GM21528 (cell line): ENCODE measurements around the gene MT1H.
"Not testable (repeated sequence)": the region's sequence is repeated elsewhere in the genome, so short reads cannot be mapped to it uniquely, and the experiment has no call there.

ENCODE experiments used
- ATAC-seq: cut with Tn5 transposase; IDR thresholded peaks from one replicate; pipeline ENCODE4 v1.9.1; 2021; ENCODE audit warnings: mild to moderate bottlenecking, moderate library complexity; ENCODE audit not compliant: unreplicated experiment, low FRiP score

The MT1H gene

DNA sequence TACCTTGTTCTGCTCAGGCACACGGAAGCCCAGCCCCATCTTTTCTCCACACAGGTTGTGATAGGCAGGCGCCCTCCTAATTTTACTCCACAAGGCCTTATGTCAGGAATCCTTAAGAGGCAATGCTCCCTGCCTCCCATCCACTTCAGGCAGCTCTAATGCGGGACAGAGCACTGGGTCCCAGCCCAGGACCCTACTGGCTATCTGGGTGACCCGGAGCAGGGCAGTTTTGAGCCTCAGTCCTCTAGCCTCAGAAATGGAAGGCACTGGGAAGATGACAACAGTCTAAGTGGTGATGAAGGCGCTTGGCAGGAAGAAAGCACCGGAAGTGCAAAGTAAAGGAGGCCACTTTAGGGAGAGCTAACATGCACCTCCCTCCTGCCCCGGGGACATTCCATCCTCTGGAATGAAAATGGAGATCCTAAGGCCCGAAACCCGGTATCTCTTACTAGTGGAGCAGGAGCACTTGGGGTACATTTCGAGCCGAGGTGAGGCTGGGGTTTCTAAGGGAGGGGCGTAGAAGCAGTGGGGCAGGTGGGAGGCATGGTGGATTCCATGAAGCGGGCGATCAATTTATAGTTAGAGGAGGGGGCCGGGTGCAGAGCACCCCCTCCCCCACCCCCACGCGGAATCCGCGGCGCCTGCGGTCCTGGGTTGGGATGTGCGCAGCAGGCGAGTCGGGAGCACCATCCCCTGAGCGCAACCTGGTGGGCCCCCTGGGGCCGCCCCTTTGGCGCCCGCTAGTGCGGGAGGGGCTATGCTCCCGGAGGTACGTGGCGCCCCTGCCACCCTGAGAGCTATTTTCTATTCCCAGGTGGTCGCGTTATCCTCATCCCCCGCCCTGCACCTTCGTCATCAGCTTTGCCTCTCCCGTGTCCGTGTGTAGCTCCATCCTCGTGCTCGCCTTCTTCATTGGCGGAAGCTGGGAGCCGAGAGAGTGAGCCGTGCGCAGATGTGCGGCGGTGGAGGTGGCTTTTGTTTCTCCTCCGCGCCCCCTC lies 7.0 kb upstream of the MT1H start:
- no peak for ATAC-seq

DNA sequence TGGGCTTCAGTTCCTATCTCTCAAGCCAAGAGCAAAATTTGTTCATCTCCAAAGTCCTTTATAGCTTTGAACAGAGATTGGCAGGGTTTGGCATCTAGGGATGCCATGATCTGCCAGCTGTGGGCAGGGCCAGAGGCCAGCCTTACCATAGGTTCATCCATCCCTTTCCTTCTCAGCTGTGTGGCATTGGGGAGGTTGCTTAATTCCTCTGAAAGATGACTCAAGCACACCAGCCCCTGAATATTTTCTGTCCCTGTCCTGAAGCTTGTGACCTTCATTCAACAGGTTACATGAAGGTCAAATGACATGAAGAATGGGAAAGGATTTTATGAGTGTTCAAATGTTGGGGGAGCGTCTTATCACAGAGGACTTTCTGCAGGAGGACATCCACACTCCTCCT lies 5.1 kb upstream of the MT1H start:
- no peak for ATAC-seq

DNA sequence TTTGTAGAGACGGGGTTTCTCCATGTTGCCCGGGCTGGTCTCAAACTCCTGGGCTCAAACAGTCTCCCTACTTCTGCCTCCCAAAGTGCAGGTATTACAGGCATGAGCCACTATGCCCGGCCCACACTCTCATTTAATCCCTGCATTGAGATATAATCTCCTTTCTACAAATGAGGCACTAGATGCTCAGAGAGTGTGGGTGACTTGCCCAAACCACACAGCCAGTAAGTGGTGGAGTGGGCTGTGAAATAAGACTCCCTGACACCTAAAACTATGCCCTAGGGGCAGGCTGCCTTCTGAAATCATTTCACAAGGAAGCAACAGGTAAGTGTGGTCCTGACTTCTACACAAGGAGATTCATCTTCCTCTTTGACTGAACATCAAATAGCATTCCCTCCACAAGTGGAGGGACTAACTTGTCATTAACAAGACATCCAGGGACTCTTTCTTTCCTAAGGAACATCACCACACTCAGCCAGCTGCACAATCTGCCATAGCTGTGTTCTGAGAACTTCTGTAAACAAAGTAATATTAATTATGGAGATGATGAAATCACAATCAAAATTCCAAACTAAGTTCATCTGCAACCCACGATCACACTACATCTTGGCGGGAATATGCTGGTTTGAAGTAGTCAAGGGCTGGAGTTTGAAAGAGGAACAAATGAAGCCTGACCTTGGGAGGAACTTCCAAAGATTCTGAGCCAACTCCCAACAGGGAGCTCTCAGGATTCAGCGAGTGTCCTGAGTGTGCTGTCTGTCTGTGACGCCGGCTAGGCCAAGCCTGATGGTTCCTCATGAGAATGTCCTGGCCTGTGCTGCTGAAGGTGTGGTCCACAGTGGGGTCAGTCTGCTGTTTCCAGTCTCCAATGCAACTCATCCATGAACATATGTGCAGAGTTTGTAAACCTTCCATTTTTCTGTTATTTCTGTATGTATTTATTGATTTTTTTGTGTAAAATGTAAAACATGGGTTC lies 4.0 kb upstream of the MT1H start:
- ATAC-seq = not testable (repeated sequence)

DNA sequence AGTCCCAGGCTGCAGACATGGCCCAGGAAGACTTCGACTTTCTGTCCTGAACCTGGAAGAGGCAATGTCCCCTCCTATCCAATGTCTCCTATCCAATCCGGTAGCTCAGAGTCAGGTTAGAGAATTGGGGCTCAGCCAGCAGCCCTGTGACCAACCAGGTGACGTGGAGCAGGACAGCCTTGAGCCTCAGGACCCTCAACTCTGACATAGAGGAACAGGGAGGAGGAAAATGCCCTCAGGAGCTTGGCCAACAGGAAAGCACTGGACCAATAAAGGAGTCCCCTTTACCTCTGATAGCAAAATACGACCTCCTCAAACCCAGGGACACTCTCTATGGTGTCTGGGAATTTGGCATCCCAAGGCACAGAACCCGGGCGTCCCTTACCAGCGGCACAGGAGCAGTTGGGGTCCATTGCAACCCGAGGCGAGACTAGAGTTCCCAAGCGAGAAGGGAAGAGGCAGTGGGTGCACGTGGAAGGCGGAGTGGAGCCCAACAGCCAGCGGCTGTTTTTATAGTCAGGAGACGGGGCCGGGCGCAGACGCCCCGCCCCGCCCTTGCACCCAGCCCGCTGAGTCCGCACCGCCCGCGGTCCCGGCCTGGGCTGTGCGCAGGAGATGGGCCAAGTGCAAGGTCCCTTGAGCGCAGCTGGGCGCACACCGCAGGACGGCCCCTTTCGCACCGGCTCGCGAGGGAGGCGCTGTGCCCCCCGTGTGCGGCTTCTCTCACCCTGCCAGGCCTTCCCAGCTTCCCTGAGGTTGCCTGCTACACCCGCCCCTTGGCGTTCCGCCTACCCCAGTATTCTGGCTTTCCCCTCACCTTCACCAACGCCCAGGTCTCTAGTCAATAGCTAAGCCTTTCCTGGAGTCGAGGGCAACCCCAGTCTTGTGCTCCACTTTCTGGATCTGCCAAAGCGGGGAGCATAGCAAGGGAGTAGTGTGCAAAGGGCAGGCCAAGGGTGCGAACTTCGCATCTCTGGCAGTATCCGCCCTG lies 1.7 kb upstream of the MT1H start, which contains the start of gene MT1G:
Gene MT1G, minus strand, starts transcription at position 485 of the 991 bp plus-strand sequence. Its CDS starts 72 bp downstream, at position 413.
- ATAC-seq = no peak

DNA sequence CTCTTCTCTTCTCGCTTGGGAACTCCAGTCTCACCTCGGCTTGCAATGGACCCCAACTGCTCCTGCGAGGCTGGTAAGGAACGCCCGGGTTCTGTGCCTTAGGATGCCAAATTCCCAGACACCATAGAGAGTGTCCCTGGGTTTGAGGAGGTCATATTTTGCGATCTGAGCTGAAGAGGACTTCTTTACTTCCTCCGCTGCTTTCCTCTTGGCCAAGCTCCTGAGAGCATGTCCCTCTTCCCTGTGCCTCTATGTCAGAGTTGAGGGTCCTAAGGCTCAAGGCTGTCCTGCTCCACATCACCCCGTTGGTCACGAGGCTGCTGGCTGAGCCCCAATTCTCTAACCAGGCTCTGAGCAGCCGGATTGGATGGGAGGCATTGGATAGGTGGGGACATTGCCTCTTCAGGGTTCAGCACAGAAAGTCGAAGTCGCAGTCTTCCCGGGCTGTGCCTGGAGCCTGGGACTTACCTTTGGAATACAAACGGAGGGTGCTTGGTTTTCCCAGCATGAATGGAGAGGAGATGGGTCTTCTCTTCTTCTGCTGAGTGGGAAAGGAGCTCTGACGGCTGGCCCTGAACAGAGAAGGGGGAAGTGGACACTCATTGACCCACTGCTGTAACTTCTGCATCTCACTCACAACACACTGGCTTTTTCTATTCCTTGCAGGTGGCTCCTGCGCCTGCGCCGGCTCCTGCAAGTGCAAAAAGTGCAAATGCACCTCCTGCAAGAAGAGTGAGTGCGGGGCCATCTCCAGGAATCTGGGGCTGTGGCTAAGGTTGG lies 416 bp downstream of the MT1H start:
- ATAC-seq = no peak

DNA sequence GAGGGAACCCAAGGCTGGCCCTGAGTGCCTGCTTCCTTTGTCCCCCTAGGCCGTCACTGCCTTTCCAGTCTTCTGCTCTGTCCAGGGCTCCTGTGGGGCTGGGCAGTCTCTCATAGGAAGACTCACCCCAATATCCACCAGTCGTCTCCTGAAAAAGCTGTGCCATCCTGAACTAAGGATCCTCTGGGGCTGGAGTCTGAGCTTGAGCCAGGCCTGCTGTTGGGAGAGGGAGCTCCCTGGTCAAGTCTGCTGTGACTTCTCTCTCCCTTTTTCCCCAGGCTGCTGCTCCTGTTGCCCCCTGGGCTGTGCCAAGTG lies 963 bp downstream of the MT1H start:
- no peak for ATAC-seq

DNA sequence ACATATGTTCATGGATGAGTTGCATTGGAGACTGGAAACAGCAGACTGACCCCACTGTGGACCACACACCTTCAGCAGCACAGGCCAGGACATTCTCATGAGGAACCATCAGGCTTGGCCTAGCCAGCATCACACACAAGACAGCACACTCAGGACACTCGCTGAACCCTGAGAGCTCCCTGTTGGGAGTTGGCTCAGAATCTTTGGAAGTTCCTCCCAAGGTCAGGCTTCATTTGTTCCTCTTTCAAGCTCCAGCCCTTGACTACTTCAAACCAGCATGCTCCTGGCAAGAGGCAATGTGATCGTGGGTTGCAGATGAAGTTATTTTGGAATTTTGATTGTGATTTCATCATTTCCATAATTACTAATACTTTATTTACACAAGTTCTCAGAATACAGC lies 2.1 kb downstream of the MT1H start:
- ATAC-seq = not testable (repeated sequence)

DNA sequence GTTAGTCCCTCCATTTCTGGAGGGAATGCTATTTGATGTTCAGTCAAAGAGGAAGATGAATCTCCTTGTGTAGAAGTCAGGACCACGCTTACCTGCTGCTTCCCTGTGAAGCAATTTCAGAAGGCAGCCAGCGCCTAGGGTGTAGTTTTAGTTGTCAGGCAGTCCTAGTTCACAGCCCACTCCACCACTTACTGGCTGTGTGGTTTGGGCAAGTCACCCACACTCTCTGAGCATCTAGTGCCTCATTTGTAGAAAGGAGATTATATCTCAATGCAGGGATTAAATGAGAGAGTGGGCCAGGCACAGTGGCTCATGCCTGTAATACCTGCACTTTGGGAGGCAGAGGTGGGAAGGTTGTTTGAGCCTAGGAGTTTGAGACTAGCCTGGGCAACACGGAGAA lies 2.6 kb downstream of the MT1H start:
- not testable (repeated sequence) for ATAC-seq

DNA sequence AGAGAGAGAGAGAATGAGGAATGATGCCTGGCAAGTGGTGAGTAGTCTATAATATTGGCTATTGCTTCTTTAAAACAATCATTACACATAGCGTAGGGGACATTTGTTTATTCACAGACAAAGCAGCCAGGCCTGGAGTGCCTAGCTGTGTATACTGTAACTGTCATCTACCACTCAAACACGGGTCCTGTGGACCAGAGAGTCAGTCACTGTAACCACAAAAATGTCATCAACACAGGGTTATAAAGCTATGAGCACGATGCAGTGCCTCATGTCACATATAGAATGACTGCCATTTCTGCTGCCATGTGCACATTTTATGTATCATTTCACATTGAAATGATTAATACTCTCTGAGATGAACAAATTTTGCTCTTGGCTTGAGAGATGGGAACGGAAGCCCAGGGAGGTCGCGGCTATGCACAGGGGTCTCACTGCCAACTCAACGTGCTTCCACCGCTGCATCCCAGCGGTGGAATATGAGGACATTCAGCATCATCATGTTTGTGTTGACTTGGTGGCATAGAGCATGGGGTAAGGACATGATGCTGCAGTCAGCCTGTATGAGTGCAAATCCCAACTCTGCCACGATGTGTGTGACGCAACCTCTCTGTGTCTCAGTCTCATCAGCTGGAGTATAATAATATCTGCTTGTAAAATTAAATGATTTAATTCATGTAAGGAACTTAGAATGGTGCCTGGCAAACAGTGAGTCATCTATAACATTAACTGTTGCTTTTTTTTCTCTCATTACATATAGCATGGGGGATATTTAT lies 3.3 kb downstream of the MT1H start:
- no peak for ATAC-seq

DNA sequence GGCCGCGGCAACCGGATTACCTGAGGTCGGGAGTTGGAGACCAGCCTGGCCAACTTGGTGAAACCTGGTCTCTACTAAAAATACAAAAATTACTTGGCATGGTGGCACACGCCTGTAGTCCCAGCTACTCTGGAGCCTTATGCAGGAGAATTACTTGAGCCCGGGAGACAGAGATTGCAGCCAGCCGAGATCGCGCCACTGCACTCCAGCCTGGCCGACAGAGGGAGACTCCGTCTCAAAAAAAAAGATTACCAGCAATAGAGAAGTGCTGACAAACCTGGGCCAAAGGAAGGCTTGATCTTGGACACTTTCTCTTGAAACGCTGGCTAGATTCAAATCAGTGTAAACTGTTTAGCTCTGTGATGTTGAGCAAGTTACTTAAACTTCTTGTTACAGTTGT lies 4.3 kb downstream of the MT1H start:
- ATAC-seq = no peak

DNA sequence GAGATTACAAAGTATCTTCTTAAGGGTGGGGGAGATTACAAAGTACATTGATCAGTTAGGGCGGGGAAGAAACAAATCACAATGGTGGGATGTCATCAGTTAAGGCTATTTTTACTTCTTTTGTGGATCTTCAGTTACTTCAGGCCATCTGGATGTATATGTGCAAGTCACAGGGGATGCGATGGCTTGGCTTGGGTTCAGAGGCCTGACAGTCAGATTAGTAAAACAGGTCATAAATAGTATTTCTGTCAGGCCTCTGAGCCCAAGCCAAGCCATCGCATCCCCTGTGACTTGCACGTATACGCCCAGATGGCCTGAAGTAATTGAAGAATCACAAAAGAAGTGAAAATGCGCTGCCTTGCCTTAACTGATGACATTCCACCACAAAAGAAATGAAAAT lies 5.0 kb downstream of the MT1H start:
- ATAC-seq = not testable (repeated sequence)

DNA sequence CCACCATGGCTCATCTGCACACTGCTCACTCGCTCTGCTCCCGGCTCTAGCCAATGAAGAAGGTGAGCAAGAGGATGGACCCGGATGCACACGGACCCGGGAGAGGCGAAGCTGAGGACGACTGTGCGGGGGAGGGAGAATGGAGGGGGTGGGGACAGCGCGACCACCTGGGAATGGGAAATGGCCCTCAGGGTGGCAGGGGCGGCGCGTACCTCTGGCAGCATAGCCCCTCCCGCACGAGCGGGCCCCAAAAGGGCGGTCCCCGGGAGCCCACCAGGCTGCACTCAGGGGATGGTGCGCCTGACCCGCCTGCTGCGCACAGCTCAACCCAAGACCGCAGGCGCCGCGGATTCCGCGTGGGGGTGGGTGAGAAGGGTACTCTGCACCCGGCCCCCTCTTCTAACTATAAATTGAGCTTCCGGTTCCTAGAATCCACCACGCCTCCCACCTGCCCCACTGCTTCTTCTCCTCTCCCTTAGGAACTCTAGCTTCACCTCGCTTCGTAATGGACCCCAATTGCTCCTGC lies 6.1 kb downstream of the MT1H start:
- ATAC-seq = no peak

DNA sequence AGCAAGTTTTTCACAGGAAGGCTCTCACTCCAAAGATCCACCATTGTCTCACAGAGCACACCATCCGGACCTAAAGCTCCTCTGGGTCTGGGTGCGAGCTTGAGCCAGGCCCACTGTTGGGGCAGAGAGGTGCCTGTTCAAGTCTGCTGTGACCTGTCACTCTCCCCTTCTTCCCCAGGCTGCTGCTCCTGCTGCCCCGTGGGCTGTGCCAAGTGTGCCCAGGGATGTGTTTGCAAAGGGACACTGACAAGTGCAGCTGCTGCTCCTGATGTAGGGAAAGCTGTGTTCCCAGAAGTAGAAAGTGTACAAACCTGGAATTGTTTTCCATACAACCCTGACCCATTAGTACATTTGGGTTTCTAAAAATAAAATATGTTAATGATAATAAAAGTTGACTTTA lies 7.9 kb downstream of the MT1H start:
- ATAC-seq = no peak

DNA sequence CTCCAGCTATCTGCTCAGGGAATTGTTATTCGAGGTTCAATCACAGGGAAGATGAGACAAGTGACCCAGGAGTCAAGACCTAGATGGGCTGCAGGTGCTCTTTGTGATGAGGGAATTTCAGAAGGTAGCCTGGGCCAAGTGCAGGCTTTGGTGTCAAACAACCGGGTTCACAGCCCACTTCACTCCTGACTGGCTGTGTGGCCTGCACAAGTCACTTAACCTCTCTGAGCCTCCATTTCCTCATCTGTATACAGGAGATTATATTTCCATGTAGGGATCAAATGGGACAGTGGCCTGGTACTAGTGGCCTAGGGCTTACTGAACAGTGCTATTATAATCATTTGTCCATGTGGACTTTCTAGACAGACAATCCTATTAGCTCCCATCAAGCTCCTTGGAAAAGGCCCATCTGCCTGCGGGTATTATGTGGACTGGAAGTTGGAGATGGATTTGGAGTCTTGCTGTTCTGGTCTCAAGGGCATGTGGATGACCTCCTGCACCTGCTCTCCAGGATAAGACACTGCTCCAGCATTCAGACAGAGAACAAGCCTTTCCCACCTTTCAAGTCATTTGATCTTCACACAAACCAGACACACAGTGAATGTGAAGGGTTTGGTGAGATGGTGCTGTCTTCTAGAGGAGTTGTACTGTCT lies 9.6 kb downstream of the MT1H start:
- no peak for ATAC-seq

DNA sequence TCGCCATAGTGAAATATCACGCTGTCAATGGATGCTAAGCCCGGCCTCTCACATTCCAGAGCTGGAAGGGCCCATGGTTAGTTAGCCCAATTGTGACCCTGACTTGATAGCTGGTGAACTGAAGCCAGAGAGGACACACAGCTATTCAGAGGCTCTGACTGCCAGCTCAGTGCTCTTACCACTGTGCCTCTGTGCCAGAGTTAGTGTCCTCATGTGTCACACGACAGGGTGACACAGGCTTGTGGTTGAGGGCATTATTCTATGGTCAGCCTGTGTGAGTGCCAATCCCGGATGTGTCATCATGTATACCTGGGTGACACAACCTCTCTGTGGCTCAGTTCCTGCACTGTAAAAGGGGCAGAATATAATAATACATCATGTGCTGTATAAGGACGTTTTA lies 10.2 kb downstream of the MT1H start:
- no peak for ATAC-seq

DNA sequence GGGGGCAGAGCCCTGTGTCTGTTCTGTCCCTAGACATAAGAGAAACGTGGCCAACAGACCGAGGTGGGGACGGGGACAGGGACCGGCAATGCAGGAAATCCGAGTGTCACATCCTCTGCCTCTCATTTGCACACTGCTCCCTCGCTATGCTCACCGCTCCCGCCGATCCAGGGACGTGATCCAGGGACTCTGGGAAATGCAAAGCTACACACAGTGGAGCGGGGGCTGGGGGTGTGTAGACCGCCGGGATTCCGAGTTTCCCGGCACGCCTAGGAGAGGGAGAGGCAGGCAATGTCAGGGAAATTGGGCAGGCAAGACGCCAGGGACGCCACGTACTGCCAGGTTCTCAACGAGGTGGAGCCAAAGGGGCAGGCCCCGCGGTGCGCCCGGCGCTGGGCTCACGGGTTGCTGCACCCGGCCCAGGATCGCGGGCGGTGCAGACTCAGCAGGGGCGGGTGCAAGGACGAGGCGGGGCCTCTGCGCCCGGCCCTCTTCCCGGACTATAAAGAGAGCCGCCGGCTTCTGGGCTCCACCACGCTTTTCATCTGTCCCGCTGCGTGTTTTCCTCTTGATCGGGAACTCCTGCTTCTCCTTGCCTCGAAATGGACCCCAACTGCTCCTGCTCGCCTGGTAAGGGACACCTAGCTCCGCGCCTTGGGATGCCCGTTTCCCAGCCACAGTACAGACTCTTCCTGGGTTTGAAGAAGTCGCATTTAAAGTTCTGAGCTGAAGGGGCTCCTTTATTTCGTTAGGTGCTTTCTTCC lies 12.5 kb downstream of the MT1H start, which contains the start of gene MT1X:
Gene MT1X, plus strand, starts transcription at position 532 of the 764 bp plus-strand sequence. Its CDS starts 71 bp downstream, at position 603.
- peak; percentile 98 for ATAC-seq
